KBM-7 (cell line): ENCODE data around the gene PTPRD.

Experiments used
- DNase-seq: peaks from one replicate; pipeline ENCODE4 v3.0.0-alpha.2; 2015
- in situ Hi-C: fragments of 300-500 bp; cut with MboI; formaldehyde crosslinking; loops from 2 replicates; pipeline ENCODE4 v1.14.3; 2020; ENCODE audit warnings: low sequenced_read_pairs, low pct_unique_long_range_greater_than_20kb, mixed read lengths

PTPRD gene

GRCh38 chr9:9612755-9613154 is 1000.0 kb downstream of the PTPRD start:
- in situ Hi-C loops, result no loop called here
- no peak for DNase-seq

- in situ Hi-C loops, result no loop called here
- peak; percentile 11 for DNase-seq
Measured at GRCh38 chr9:9612270-9612669, 1000.5 kb downstream of the PTPRD start.

GRCh38 chr9:9605681-9606080 is 1007.1 kb downstream of the PTPRD start:
- in situ Hi-C loops, result no loop called here
- no peak for DNase-seq

DNA sequence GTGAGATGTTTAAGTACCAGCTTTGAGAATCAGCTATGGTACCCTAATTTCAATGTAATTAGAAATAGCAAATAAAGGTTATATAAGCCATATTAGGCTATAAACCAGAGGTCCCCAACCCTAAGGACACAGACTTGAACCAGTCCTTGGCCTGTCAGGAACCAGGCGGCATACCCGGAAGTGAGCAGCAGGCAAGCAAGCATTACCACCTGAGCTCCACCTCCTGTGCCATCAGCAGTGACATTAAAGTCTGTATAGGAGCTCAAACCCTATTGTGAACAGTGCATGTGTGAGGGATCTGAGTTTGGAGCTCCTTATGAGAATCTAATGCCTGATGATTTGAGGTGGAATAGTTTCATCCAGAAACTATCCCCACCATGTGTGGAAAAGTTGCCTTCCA is 1009.5 kb downstream of the PTPRD start:
- DNase-seq, result no peak
- in situ Hi-C loops, result no loop called here

DNA sequence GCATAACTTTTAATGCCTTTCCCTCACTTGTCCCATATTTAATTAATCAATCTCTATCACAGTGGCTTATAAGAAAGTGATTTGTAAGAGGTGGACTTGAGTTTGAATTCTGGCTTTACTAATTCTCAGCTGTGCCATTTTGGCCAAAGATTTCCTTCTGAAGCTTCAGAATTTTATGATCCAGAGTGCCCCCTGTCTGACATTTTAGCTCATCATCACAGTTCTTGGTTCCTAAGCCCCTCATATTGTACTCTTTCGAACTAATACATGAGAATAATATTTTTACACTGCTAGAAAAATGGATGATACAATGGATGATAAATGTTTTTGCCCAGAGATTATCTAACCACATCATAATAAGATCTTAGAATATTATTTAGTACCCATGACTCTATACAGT is 1014.1 kb downstream of the PTPRD start:
- in situ Hi-C loops, result no loop called here
- no peak for DNase-seq

DNA sequence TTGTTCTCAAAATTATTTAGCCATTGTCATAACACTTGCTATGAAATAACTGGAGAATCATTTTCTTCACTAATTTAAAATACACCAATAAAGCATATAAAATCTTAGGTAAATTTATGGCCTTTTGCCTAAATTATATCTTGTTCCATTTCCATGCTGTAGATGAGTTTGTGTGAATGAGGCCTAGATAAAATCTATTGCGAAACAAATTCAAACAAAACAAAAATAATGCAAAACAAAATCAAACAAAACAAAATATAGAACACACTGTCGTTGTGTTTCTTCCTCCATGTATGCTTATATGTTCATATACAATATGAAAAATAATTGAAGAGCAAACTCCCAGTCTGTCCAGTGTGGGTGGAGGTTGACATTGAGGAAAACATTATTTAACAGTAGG is 1020.7 kb downstream of the PTPRD start:
- DNase-seq, result no peak
- in situ Hi-C loops, result no loop called here

- peak; percentile 34 for DNase-seq
- in situ Hi-C loops, result no loop called here
Measured at GRCh38 chr9:9585920-9586319, 1026.9 kb downstream of the PTPRD start.

- in situ Hi-C loops, result no loop called here
- DNase-seq, result no peak
Measured at GRCh38 chr9:9574080-9574479, 1038.7 kb downstream of the PTPRD start.

GRCh38 chr9:9565700-9566099 is 1047.1 kb downstream of the PTPRD start:
- no peak for DNase-seq
- in situ Hi-C loops, result no loop called here

GRCh38 chr9:9563817-9564216 is 1049.0 kb downstream of the PTPRD start:
- no peak for DNase-seq
- in situ Hi-C loops, result no loop called here

DNA sequence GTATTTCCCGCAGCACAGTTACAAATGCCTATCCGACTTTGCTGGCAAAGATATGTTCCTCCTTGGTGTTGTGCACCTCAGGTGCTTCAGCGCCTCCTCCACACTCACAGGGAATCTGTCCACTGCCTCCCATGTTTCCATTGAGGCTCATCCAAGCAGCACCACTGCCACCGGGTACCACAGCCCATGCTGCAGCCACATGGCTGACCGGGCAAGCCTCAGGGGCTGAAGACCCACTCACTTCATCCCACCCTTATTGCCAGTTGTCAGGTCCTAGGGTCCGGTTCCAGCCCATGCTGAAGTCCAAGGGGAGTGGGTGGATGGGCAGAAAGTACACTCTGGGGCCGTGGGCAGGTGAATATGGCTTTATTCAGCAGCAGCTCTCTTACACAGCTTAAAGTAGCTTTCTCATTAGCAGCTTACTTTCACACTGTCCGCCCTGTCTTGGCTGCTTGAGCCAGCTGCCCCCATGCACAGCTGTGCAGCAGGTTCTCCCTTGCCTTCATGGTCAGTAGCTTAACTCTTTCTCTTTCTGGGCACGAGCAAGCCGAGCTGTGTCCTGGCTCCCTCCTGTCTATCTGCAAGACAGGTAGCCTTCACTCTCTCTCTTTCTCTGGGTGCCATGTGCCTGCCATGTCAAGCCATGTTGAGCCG is 1052.3 kb downstream of the PTPRD start:
- in situ Hi-C loops, result no loop called here
- no peak for DNase-seq

DNA sequence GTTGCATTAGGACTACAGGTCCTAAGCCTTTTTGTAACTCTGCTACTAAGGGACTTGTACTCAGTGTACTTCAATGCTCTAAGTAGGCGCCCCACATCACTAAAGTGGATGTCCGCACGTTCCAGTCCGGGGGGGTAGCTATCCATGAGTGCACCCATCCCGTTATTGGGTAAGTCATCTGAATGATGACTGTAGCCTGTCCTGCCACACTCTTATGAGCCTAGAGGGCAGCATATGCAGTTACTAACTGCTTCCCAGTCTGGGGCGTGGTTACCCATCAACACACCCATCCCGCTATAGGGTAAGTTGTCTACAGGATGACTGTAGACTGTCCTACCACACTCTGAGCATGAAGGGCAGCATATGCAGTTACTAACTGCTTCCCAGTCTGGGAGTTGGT is 1053.9 kb downstream of the PTPRD start:
- in situ Hi-C loops, result no loop called here
- DNase-seq, result no peak

DNA sequence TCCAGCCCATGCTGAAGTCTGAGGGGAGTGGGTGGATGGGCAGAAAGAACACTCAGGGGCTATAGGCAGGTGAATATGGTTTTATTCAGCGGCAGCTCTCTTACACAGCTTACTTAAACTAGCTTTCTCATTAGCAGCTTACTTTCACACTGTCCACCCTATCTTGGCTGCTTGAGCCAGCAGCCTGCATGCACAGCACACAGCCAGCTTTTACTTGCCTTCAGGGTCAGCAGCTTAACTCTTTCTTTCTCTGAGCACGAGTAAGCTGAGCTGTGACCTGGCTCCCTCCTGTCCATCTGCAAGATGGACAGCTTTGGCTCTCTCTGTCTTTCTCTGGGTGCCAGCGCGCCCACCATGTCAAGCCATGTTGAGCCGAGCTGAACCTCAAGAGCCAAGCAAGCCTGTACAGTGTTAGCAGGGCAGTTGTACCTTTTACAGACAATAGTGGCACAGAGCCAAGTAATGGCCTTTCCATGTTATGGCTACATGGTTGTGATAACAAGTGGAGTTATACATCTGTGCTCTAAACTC is 1054.9 kb downstream of the PTPRD start:
- DNase-seq, result no peak
- in situ Hi-C loops, result no loop called here

DNA sequence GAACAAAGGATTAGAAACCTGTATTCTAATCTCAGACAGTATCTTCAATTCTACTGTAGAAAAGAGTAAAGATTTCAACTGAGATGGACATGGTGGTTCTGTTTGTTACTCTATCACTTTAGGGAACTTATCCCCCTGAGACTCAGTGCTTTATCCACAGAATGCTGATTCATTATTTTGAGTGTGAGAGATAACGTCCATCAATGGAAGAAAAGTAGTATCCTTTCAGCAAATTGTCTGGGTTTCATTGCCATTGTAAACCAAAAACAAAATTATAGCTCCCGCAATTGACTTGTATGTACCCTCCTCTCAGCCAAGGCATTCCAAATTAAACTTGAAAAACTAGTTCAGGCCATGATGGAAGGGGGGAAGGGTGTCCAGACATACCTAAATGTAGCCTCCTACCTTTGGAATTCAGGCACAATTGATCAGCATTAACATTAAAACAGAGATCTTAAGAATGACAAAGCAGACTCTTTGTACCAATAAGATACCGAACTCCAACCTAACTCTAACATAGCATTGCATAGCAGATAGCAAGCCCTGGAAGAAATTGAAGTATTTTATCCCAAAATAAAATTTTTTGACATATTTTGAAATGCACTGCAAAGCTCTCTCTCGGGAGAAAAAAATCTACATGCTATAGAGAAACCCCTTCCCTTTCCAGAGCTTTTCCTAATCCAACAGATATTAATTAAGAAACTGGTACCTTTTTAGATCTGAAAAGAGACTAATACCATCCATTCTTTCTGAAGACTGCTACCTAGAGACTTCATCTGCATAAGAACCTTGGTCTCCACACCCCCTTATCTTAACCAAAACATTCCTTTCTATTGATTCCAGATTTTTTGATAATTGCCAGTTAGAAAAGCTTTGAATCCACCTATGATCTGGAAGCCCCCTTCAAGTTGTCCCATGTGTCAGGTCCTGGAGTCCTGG is 1055.7 kb downstream of the PTPRD start:
- in situ Hi-C loops, result no loop called here
- no peak for DNase-seq

DNA sequence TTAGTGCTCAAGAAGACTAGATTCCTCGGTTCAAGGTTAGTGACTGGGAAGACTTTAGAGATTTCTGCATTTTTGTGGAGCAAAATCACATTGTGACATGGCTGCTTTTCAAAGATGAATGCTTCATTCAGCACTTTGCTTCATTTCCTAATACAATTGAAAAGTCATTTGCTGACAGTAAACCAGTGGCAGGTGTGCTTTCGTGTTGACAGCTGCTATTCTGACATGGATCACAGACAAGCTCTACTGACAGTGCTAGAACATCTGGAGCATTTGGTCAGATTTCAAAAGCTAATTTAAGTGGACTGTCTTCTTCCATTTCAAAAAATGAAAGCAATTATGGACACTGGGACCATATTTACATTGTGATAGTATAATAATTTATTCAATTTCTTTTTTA is 1060.1 kb downstream of the PTPRD start:
- no peak for DNase-seq
- in situ Hi-C loops, result no loop called here

- DNase-seq, result no peak
- in situ Hi-C loops, result no loop called here
Measured at GRCh38 chr9:9538766-9539165, 1074.0 kb downstream of the PTPRD start.

DNA sequence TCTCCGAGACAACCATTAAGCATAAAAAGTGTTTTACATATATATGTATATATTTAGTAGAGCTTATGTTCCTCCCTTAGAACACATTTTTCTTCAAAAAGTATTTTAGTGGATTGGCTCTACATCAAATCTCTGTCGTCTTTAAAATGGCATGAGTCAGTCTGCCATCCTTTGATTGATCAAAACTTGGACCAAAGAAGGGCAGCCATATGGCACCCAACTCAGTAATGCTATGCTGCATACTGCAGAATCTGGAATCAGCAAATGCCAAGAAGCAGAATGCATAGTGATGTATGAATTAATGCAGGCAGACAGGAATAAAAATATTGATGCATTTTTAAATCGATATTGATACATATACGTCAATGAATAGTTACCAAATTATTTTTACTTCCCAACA is 1074.4 kb downstream of the PTPRD start:
- DNase-seq, result no peak
- in situ Hi-C loops, result no loop called here

- in situ Hi-C loops, result no loop called here
Measured at GRCh38 chr9:9536523-9536922, 1076.3 kb downstream of the PTPRD start.

DNA sequence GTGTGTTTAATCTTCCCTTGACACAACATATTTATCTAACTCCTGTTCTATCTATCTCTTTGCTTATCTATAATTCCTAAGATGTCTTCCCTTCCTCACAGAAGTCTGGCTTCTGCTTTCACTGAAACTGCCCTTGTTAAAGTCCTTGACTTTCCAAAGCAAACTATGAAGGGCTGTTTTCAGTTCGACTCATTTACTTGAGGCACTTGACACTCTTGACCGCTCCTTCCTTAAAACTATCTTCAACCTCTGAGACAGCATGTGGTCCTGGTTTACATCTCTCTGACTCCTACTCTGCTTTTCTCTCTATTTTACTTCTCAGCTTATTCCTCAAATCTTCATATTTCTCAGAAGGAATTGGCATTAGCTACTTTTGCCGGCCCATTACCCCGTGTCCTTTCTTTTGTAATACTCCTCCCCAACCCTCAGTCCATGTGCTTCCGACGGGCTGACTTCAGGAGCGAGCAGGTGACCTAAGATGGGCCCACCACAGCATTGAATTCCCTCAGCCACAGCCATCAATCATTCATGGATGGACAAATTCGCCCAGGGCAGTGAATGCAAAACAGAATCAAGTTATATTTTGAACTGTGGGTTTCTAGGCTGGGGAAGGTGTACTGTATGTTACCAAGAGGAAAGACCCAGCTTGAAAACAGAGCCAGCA is 1089.2 kb downstream of the PTPRD start:
- DNase-seq, result no peak
- in situ Hi-C loops, result no loop called here

More at GRCh38 chr9:9536523-9536922, 1076.3 kb downstream of the PTPRD start:
- DNase-seq, result no peak

- DNase-seq, result no peak
- in situ Hi-C loops, result no loop called here
Measured at GRCh38 chr9:9522406-9522805, 1090.4 kb downstream of the PTPRD start.
